Skeletal muscle satellite cell (primary cell): ENCODE measurements around the gene DEFB108B. TPM values are rescaled to one million over a fixed set of nuclear protein-coding genes. Genes with fewer than 3 reads are reported as not detected.
"Not testable (repeated sequence)": the region's sequence is repeated elsewhere in the genome, so short reads cannot be mapped to it uniquely, and the experiment has no call there.

Source experiments
- H3K27me3 ChIP-seq: 2 replicates; pipeline ENCODE4 v1.7.0; 2013; ENCODE audit warnings: low read length; ENCODE audit not compliant: control insufficient read depth, insufficient read depth
- H3K36me3 ChIP-seq: 2 replicates; pipeline ENCODE4 v1.7.0; 2013; ENCODE audit warnings: mild to moderate bottlenecking, control low read depth, low read length; ENCODE audit not compliant: insufficient read depth
- H3K4me1 ChIP-seq: 2 replicates; pipeline ENCODE4 v1.7.0; 2013; ENCODE audit warnings: low read length; ENCODE audit not compliant: control insufficient read depth, insufficient read depth
- H3K4me2 ChIP-seq: 2 replicates; pipeline ENCODE4 v1.7.0; 2013; ENCODE audit warnings: mild to moderate bottlenecking, low read length
- H3K4me3 ChIP-seq: 2 replicates; pipeline ENCODE4 v1.7.0; 2013; ENCODE audit warnings: low read length
- H3K9ac ChIP-seq: 2 replicates; pipeline ENCODE4 v1.7.0; 2013; ENCODE audit warnings: mild to moderate bottlenecking, low read depth, low read length, moderate library complexity
- H3K9me3 ChIP-seq: replicated peaks from 2 replicates; pipeline ENCODE4 v1.7.0; 2013; ENCODE audit warnings: mild to moderate bottlenecking, control low read depth, low read length
- small RNA-seq: library from RNA; depleted of rRNA; stranded (forward); fragments of <200 nt; gene quantifications from one replicate; pipeline ENCODE3, GENCODE V24; 2012

Gene DEFB108B

GRCh38 chr11:71885806-71886205 is 52.8 kb downstream of the DEFB108B start:
- not testable (repeated sequence) for H3K9me3 ChIP-seq, H3K4me1 ChIP-seq, H3K4me2 ChIP-seq, H3K27me3 ChIP-seq, H3K9ac ChIP-seq, H3K4me3 ChIP-seq, H3K36me3 ChIP-seq

Small RNA genes lying within 50 kb of the gene (small RNA-seq; reads per million reads assigned to genes)
- gene RNA5SP342 = not detected
